ENCODE measurements around the gene C1orf226. TPM values are rescaled to one million over a fixed set of nuclear protein-coding genes. Genes with fewer than 3 reads are reported as not detected.

C1orf226 gene
- total RNA-seq, 3 donors from 2014 or later, result 4.2 to 21.1 (median 13.8) TPM

DNA sequence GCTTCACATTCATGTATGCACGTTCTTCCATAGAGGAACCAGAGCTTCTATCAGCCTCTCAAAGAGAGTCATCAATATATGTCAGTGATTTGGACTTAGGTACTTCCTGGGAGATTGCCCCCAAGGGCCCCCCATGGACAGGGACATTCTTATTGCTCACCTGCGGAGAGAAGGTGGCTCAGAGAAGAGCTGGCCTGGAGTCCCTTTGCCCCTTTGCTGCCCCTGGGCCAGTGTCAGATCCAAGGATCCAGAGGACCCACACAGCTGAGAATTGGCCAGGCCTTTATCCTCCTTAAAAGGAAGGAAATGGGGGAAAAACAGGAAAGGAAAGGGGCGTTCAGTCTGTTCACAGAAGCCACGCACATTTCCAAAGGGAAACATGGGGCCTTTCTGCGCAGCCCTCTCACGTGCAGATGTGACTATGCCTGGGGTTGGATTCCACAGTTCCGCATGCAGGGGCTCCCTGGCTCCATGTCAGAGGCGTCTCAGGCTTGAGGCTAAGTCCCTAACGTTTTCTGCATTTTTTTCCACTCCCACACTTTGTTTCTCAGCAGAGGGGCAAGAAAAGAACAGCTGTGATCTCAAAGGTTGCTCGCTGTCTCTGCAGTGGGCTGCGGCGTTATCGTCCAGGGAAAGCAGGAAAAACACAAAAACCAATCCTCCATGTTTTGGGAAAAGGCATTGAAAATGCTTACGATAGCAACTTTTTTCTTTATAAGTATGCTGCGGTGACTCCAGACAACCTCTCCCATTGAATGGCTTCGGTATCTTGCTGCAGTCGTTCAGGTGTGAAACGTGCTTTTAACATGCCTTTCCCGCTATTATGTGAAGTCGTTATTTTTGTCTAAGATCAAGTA is 5.9 kb downstream of the C1orf226 start:
- DNase-seq (ENCODE audit: low spot score in 2 of 2), result no peak
- H3K36me3 ChIP-seq, result no peaks in the 10 kb centered on the region
- intact Hi-C loops (cut with DNase I; ENCODE audit: low total_unique reads), result no loop called here
- no peak overlapping the region for H3K27ac ChIP-seq
- no peaks in the 10 kb centered on the region for H3K27me3 ChIP-seq
- H3K4me1 ChIP-seq, result no peaks in the 10 kb centered on the region
- H3K4me3 ChIP-seq, result no peak overlapping the region
- no peaks in the 10 kb centered on the region for H3K9me3 ChIP-seq
- TF ChIP-seq, protein P1, sequence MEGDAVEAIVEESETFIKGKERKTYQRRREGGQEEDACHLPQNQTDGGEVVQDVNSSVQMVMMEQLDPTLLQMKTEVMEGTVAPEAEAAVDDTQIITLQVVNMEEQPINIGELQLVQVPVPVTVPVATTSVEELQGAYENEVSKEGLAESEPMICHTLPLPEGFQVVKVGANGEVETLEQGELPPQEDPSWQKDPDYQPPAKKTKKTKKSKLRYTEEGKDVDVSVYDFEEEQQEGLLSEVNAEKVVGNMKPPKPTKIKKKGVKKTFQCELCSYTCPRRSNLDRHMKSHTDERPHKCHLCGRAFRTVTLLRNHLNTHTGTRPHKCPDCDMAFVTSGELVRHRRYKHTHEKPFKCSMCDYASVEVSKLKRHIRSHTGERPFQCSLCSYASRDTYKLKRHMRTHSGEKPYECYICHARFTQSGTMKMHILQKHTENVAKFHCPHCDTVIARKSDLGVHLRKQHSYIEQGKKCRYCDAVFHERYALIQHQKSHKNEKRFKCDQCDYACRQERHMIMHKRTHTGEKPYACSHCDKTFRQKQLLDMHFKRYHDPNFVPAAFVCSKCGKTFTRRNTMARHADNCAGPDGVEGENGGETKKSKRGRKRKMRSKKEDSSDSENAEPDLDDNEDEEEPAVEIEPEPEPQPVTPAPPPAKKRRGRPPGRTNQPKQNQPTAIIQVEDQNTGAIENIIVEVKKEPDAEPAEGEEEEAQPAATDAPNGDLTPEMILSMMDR (IDR thresholded peaks at IDR 0.05), result no peak
- TF ChIP-seq POLR2A (IDR thresholded peaks at IDR 0.05) (no peak), POLR2AphosphoS5 (IDR thresholded peaks at IDR 0.05) (no peak)

DNA sequence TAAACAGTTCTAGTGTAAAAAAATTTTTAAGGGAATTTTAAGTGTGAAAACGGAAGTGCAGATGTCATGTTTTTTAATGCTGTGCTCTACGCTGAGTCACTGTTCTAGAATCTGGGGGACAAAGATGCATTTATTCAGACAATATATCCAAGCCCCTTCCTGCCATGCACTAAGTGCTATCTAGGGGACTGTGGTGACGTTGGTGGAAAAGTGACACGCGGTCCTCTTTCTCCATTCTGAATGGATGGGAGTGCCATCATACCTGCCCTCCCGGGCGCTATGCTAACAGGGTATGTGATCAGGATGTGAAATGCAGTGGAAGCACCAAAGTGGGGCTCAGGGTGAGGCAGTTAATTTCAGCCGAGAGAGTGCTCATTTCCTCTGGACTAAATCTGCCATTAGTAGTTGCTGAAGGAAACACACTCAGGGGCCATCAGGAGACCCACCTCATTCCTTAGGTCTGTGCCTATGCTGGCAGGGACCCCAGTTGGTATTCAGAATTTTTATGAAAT is 6.6 kb downstream of the C1orf226 start:
- Histone ChIP-seq H3K4me3 (no peak overlapping the region), H3K36me3 (no peaks in the 10 kb centered on the region), H3K27me3 (no peaks in the 10 kb centered on the region), H3K27ac (no peak overlapping the region), H3K9me3 (no peaks in the 10 kb centered on the region), H3K4me1 (no peaks in the 10 kb centered on the region)
- DNase-seq (ENCODE audit: low spot score in 2 of 2), result no peak
- TF ChIP-seq, protein P1 (IDR thresholded peaks at IDR 0.05), result no peak
- TF ChIP-seq POLR2AphosphoS5 (IDR thresholded peaks at IDR 0.05), result no peak
- TF ChIP-seq POLR2A (IDR thresholded peaks at IDR 0.05), result no peak
- intact Hi-C loops (cut with DNase I; ENCODE audit: low total_unique reads), result no loop called here

GRCh38 chr1:162388615-162389014 is 7.1 kb downstream of the C1orf226 start:
- intact Hi-C loops (cut with DNase I; ENCODE audit: low total_unique reads), result no loop called here
- no peaks in the 10 kb centered on the region for H3K27me3 ChIP-seq
- DNase-seq (ENCODE audit: low spot score in 2 of 2), result no peak
- no peaks in the 10 kb centered on the region for H3K4me1 ChIP-seq
- no peak overlapping the region for H3K4me3 ChIP-seq
- no peak overlapping the region for H3K27ac ChIP-seq
- TF ChIP-seq POLR2AphosphoS5 (IDR thresholded peaks at IDR 0.05), result no peak
- TF ChIP-seq POLR2A (IDR thresholded peaks at IDR 0.05), result no peak
- TF ChIP-seq, protein P1 (IDR thresholded peaks at IDR 0.05), result no peak
- no peaks in the 10 kb centered on the region for H3K36me3 ChIP-seq
- H3K9me3 ChIP-seq, result no peaks in the 10 kb centered on the region

- H3K27me3 ChIP-seq, result no peaks in the 10 kb centered on the region
- no peak overlapping the region for H3K27ac ChIP-seq
- no peaks in the 10 kb centered on the region for H3K4me1 ChIP-seq
- no peak overlapping the region for H3K4me3 ChIP-seq
- no peaks in the 10 kb centered on the region for H3K36me3 ChIP-seq
- no peak for DNase-seq (ENCODE audit: low spot score in 2 of 2)
- no peak for TF ChIP-seq POLR2AphosphoS5 (IDR thresholded peaks at IDR 0.05)
- no peaks in the 10 kb centered on the region for H3K9me3 ChIP-seq
- intact Hi-C loops (cut with DNase I; ENCODE audit: low total_unique reads), result no loop called here
Measured at GRCh38 chr1:162389021-162389818, 7.7 kb downstream of the C1orf226 start.

DNA sequence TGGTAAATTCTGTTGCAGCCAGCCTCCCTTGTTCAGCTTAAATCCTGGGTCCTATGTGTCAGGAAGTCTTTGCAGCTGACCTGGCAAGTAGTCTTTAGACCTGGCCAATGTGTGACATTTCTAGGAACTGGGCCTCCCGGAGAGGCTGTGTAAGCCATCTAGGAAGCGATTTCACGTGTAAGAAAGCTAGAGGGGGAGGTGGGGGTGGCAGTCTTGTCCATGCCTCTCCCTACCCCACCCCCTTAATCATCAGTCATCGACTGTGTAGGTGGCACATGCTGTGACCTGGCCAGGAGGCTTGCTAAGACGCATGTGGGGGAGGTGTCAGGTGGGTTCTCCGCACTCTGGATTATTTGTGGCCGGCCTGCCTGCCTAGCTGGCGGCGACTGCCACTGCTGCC is 8.4 kb downstream of the C1orf226 start:
- Histone ChIP-seq H3K9me3 (no peaks in the 10 kb centered on the region), H3K27ac (no peak overlapping the region), H3K4me1 (no peaks in the 10 kb centered on the region), H3K27me3 (no peaks in the 10 kb centered on the region), H3K4me3 (no peak overlapping the region), H3K36me3 (no peaks in the 10 kb centered on the region)
- no peak for DNase-seq (ENCODE audit: low spot score in 2 of 2)
- TF ChIP-seq, protein P1 (IDR thresholded peaks at IDR 0.05), result no peak
- no peak for TF ChIP-seq POLR2A (IDR thresholded peaks at IDR 0.05)
- TF ChIP-seq POLR2AphosphoS5 (IDR thresholded peaks at IDR 0.05), result no peak
- intact Hi-C loops (cut with DNase I; ENCODE audit: low total_unique reads), result no loop called here

All from breast epithelium (tissue), 4 donors.